ENCODE results near the gene KCNN3. TPM values are rescaled to one million over a fixed set of nuclear protein-coding genes. Genes with fewer than 3 reads are reported as not detected.

The KCNN3 gene
- total RNA-seq, 1 experiment from 2014 or later, result 0.26 TPM

GRCh38 chr1:154765970-154766369 is 104.1 kb downstream of the KCNN3 start:
- peak; percentile 66 for DNase-seq
- TF ChIP-seq EZH2phosphoT487 (IDR thresholded peaks at IDR 0.05; ENCODE audit: borderline replicate concordance, low read length), result no peak
- TF ChIP-seq CTCF (conservative IDR thresholded peaks at IDR 0.05; ENCODE audit: low read depth, low read length), result peak; percentile 66
- TF ChIP-seq EZH2 (IDR thresholded peaks at IDR 0.05; ENCODE audit: low read length, unreplicated experiment), result no peak

GRCh38 chr1:154764773-154765172 is 105.3 kb downstream of the KCNN3 start:
- H2AFZ ChIP-seq (ENCODE audit: low read length), result no peak overlapping the region
- no peaks in the 10 kb centered on the region for H3K9me2 ChIP-seq (replicated peaks; ENCODE audit: low read length)
- peaks cover 48% of the 10 kb centered on the region for H3K27me3 ChIP-seq (ENCODE audit: low read length)
- H3K4me3 ChIP-seq (ENCODE audit: low read length), result no peak overlapping the region
- ATAC-seq (no peak), DNase-seq (no peak)
- TF ChIP-seq EZH2 (IDR thresholded peaks at IDR 0.05; ENCODE audit: low read length, unreplicated experiment), result no peak
- TF ChIP-seq EZH2phosphoT487 (IDR thresholded peaks at IDR 0.05; ENCODE audit: borderline replicate concordance, low read length), result no peak
- no peak for TF ChIP-seq CTCF (conservative IDR thresholded peaks at IDR 0.05; ENCODE audit: low read depth, low read length)
- no peaks in the 10 kb centered on the region for H3K79me2 ChIP-seq (ENCODE audit: low read length)
- BruUV-seq (replicated peaks), result no TSS peak
- H3K4me2 ChIP-seq (ENCODE audit: low read length), result no peak overlapping the region
- H3K4me1 ChIP-seq (ENCODE audit: insufficient read depth, low read length), result no peaks in the 10 kb centered on the region
- ChIA-PET CTCF (no interaction called here), POLR2A (ENCODE audit: unreplicated experiment) (no interaction called here)
- no peaks in the 10 kb centered on the region for H3K36me3 ChIP-seq (ENCODE audit: low read depth, low read length)
- H3K27ac ChIP-seq (ENCODE audit: low read length), result no peak overlapping the region
- H3K9ac ChIP-seq (ENCODE audit: low read length), result no peak overlapping the region
- no peaks in the 10 kb centered on the region for H3F3A ChIP-seq (ENCODE audit: low read length, unreplicated experiment)
- intact Hi-C loops (cut with micrococcal nuclease), result no loop called here
- no peaks in the 10 kb centered on the region for H4K20me1 ChIP-seq (ENCODE audit: low read length)
- no peaks in the 10 kb centered on the region for H3K9me3 ChIP-seq (ENCODE audit: low read length)

More at GRCh38 chr1:154765970-154766369, 104.1 kb downstream of the KCNN3 start:
- Histone ChIP-seq H3K4me2 (ENCODE audit: low read length) (no peak overlapping the region), H3K9me2 (replicated peaks; ENCODE audit: low read length) (no peaks in the 10 kb centered on the region), H3K4me1 (ENCODE audit: insufficient read depth, low read length) (no peaks in the 10 kb centered on the region), H3K27ac (ENCODE audit: low read length) (no peak overlapping the region), H3K27me3 (ENCODE audit: low read length) (peaks cover 48% of the 10 kb centered on the region), H3K9me3 (ENCODE audit: low read length) (no peaks in the 10 kb centered on the region), H4K20me1 (ENCODE audit: low read length) (no peaks in the 10 kb centered on the region), H3K4me3 (ENCODE audit: low read length) (no peak overlapping the region), H3F3A (ENCODE audit: low read length, unreplicated experiment) (no peaks in the 10 kb centered on the region), H3K79me2 (ENCODE audit: low read length) (no peaks in the 10 kb centered on the region), H2AFZ (ENCODE audit: low read length) (no peak overlapping the region), H3K36me3 (ENCODE audit: low read depth, low read length) (no peaks in the 10 kb centered on the region), H3K9ac (ENCODE audit: low read length) (no peak overlapping the region)
- peak; percentile 98 for ATAC-seq
- POLR2A ChIA-PET (ENCODE audit: unreplicated experiment), result no interaction called here
- intact Hi-C loops (cut with micrococcal nuclease), result loop anchor here (1.0 kb wide), 1 partner anchor 112 kb away; no protein-coding TSS in a partner anchor
- CTCF ChIA-PET, result interaction anchor here (0.6 to 1.6 kb wide), 2 partner anchors 112 to 132 kb away, joined by 4 to 13 read pairs; no protein-coding TSS in a partner anchor
- BruUV-seq (replicated peaks), result no TSS peak

GRCh38 chr1:154764181-154764580 is 105.9 kb downstream of the KCNN3 start:
- Histone ChIP-seq H2AFZ (ENCODE audit: low read length) (no peak overlapping the region), H3K4me2 (ENCODE audit: low read length) (no peak overlapping the region), H3K27ac (ENCODE audit: low read length) (no peak overlapping the region), H3K4me3 (ENCODE audit: low read length) (no peak overlapping the region), H3K27me3 (ENCODE audit: low read length) (peaks cover 48% of the 10 kb centered on the region), H3K9me2 (replicated peaks; ENCODE audit: low read length) (no peaks in the 10 kb centered on the region), H3K9ac (ENCODE audit: low read length) (no peak overlapping the region), H3K36me3 (ENCODE audit: low read depth, low read length) (no peaks in the 10 kb centered on the region), H3K4me1 (ENCODE audit: insufficient read depth, low read length) (no peaks in the 10 kb centered on the region), H3K79me2 (ENCODE audit: low read length) (no peaks in the 10 kb centered on the region), H3K9me3 (ENCODE audit: low read length) (no peaks in the 10 kb centered on the region), H3F3A (ENCODE audit: low read length, unreplicated experiment) (no peaks in the 10 kb centered on the region), H4K20me1 (ENCODE audit: low read length) (no peaks in the 10 kb centered on the region)
- intact Hi-C loops (cut with micrococcal nuclease), result no loop called here
- CTCF ChIA-PET, result no interaction called here
- ATAC-seq, result no peak
- no peak for DNase-seq
- BruUV-seq (replicated peaks), result no TSS peak
- POLR2A ChIA-PET (ENCODE audit: unreplicated experiment), result no interaction called here
- TF ChIP-seq CTCF (conservative IDR thresholded peaks at IDR 0.05; ENCODE audit: low read depth, low read length), result no peak
- TF ChIP-seq EZH2 (IDR thresholded peaks at IDR 0.05; ENCODE audit: low read length, unreplicated experiment), result no peak
- no peak for TF ChIP-seq EZH2phosphoT487 (IDR thresholded peaks at IDR 0.05; ENCODE audit: borderline replicate concordance, low read length)
